ENCODE data around the gene CCDC93. TPM values are rescaled to one million over a fixed set of nuclear protein-coding genes. Genes with fewer than 3 reads are reported as not detected.

CCDC93 gene
- total RNA-seq, 5 donors from 2014 or later (not counting 1 experiment from before 2014, with no cell fraction given) = 47.8 to 55.3 (median 50.5) TPM

- ATAC-seq (replicated peaks in 1 of 4) (no peak), DNase-seq (no peak)
- no CpG with 5 or more reads among the region's 4 CpGs for WGBS (ENCODE audit: insufficient coverage)
- Histone ChIP-seq H3K4me1 (ENCODE audit: control insufficient read depth in 1 of 2, extremely low read depth in 1 of 2, insufficient read depth in 2 of 2, low read length in 2 of 2) (no peaks in the 10 kb centered on the region), H3K36me3 (ENCODE audit: control insufficient read depth in 2 of 2, extremely low read depth in 1 of 2, insufficient read depth in 1 of 2, low read length in 1 of 2) (peaks cover 4 to 88% of the 10 kb centered on the region in 2 donors), H3K27ac (ENCODE audit: low read length) (no peak overlapping the region), H3K27me3 (replicated peaks in 1 of 2; ENCODE audit: control insufficient read depth in 2 of 2, extremely low read depth in 1 of 2, insufficient read depth in 2 of 2, low read length in 1 of 2) (no peaks in the 10 kb centered on the region), H3K9me3 (no peaks in the 10 kb centered on the region), H3K4me3 (ENCODE audit: control insufficient read depth in 1 of 2, extremely low read depth in 1 of 2, low read length in 1 of 2) (no peak overlapping the region)
- ChIA-PET POLR2A (no interaction called here), CTCF (interaction anchor here in 1 of 2 donors (0.7 to 1.6 kb wide), 2 partner anchors 122 to 138 kb away, joined by 3 to 4 read pairs; partner anchors contain the start of gene DDX18)
- Mint-ChIP-seq H3K27me3 (no peaks in the 10 kb centered on the region), H3K4me1 (no peaks in the 10 kb centered on the region), H3K4me3 (no peak overlapping the region), H3K9me3 (no peaks in the 10 kb centered on the region), H3K27ac (no peak overlapping the region), H3K36me3 (peaks cover 75% of the 10 kb centered on the region)
Measured at GRCh38 chr2:117952228-117952627, 61.6 kb downstream of the CCDC93 start.

- H3K36me3 ChIP-seq (ENCODE audit: control insufficient read depth in 2 of 2, extremely low read depth in 1 of 2, insufficient read depth in 1 of 2, low read length in 1 of 2) = peaks cover 16 to 96% of the 10 kb centered on the region in 2 donors
- no peak for ATAC-seq (replicated peaks in 1 of 4)
- WGBS (ENCODE audit: insufficient coverage) = 80% methylated on average over 3 of the region's 5 CpGs
Measured at GRCh38 chr2:117949806-117950205, 64.1 kb downstream of the CCDC93 start.

GRCh38 chr2:117948615-117949014, 65.3 kb downstream of the CCDC93 start:
- Histone ChIP-seq H3K27ac (ENCODE audit: low read length) (no peak overlapping the region), H3K4me1 (ENCODE audit: control insufficient read depth in 1 of 2, extremely low read depth in 1 of 2, insufficient read depth in 2 of 2, low read length in 2 of 2) (no peaks in the 10 kb centered on the region), H3K36me3 (ENCODE audit: control insufficient read depth in 2 of 2, extremely low read depth in 1 of 2, insufficient read depth in 1 of 2, low read length in 1 of 2) (peaks cover 17 to 96% of the 10 kb centered on the region in 2 donors), H3K4me3 (ENCODE audit: control insufficient read depth in 1 of 2, extremely low read depth in 1 of 2, low read length in 1 of 2) (no peak overlapping the region), H3K9me3 (no peaks in the 10 kb centered on the region), H3K27me3 (replicated peaks in 1 of 2; ENCODE audit: control insufficient read depth in 2 of 2, extremely low read depth in 1 of 2, insufficient read depth in 2 of 2, low read length in 1 of 2) (no peaks in the 10 kb centered on the region)
- no peak overlapping the region for H3K4me3 Mint-ChIP-seq
- DNase-seq (no peak), ATAC-seq (replicated peaks in 1 of 4) (no peak)
- H3K36me3 Mint-ChIP-seq = peaks cover 79% of the 10 kb centered on the region
- H3K9me3 Mint-ChIP-seq = no peaks in the 10 kb centered on the region
- H3K27ac Mint-ChIP-seq = no peak overlapping the region
- H3K27me3 Mint-ChIP-seq = no peaks in the 10 kb centered on the region
- ChIA-PET CTCF (no interaction called here), POLR2A (no interaction called here)
- no CpG with 5 or more reads among the region's 1 CpG for WGBS (ENCODE audit: insufficient coverage)
- H3K4me1 Mint-ChIP-seq = no peaks in the 10 kb centered on the region

More at GRCh38 chr2:117949806-117950205, 64.1 kb downstream of the CCDC93 start:
- no peak overlapping the region for H3K4me3 ChIP-seq (ENCODE audit: control insufficient read depth in 1 of 2, extremely low read depth in 1 of 2, low read length in 1 of 2)
- H3K27me3 ChIP-seq (replicated peaks in 1 of 2; ENCODE audit: control insufficient read depth in 2 of 2, extremely low read depth in 1 of 2, insufficient read depth in 2 of 2, low read length in 1 of 2) = no peaks in the 10 kb centered on the region
- no peak for DNase-seq
- Mint-ChIP-seq H3K36me3 (peaks cover 80% of the 10 kb centered on the region), H3K9me3 (no peaks in the 10 kb centered on the region), H3K27ac (peak overlapping the region in 1 of 2 donors; percentile 44), H3K4me1 (no peaks in the 10 kb centered on the region), H3K4me3 (no peak overlapping the region), H3K27me3 (no peaks in the 10 kb centered on the region)
- no peaks in the 10 kb centered on the region for H3K9me3 ChIP-seq
- CTCF ChIA-PET = interaction anchor here in 1 of 2 donors (1.2 kb wide), 1 partner anchor 52 kb away, joined by 3 read pairs; no protein-coding TSS in a partner anchor
- POLR2A ChIA-PET = interaction anchor here in 1 of 2 donors (0.6 kb wide), 1 partner anchor 14 kb away, joined by 3 read pairs; no protein-coding TSS in a partner anchor
- no peaks in the 10 kb centered on the region for H3K4me1 ChIP-seq (ENCODE audit: control insufficient read depth in 1 of 2, extremely low read depth in 1 of 2, insufficient read depth in 2 of 2, low read length in 2 of 2)
- H3K27ac ChIP-seq (ENCODE audit: low read length) = no peak overlapping the region

GRCh38 chr2:117945296-117945695, 68.6 kb downstream of the CCDC93 start:
- no peak overlapping the region for H3K4me3 ChIP-seq (ENCODE audit: control insufficient read depth in 1 of 2, extremely low read depth in 1 of 2, low read length in 1 of 2)
- peaks cover 76% of the 10 kb centered on the region for H3K36me3 Mint-ChIP-seq
- H3K27me3 ChIP-seq (replicated peaks in 1 of 2; ENCODE audit: control insufficient read depth in 2 of 2, extremely low read depth in 1 of 2, insufficient read depth in 2 of 2, low read length in 1 of 2) = no peaks in the 10 kb centered on the region
- H3K27me3 Mint-ChIP-seq = no peaks in the 10 kb centered on the region
- H3K27ac Mint-ChIP-seq = peak overlapping the region in 1 of 2 donors; percentile 14
- peaks cover 26 to 95% of the 10 kb centered on the region in 2 donors for H3K36me3 ChIP-seq (ENCODE audit: control insufficient read depth in 2 of 2, extremely low read depth in 1 of 2, insufficient read depth in 1 of 2, low read length in 1 of 2)
- DNase-seq (no peak), ATAC-seq (replicated peaks in 1 of 4) (no peak)
- no peaks in the 10 kb centered on the region for H3K4me1 Mint-ChIP-seq
- POLR2A ChIA-PET = no interaction called here
- no peak overlapping the region for H3K27ac ChIP-seq (ENCODE audit: low read length)
- no peaks in the 10 kb centered on the region for H3K9me3 Mint-ChIP-seq
- WGBS (ENCODE audit: insufficient coverage) = 96% methylated on average over 3 of the region's 5 CpGs
- H3K4me3 Mint-ChIP-seq = no peak overlapping the region
- no peaks in the 10 kb centered on the region for H3K4me1 ChIP-seq (ENCODE audit: control insufficient read depth in 1 of 2, extremely low read depth in 1 of 2, insufficient read depth in 2 of 2, low read length in 2 of 2)
- CTCF ChIA-PET = interaction anchor here in 1 of 2 donors (1.0 kb wide), 1 partner anchor 15 kb away, joined by 3 read pairs; no protein-coding TSS in a partner anchor
- no peaks in the 10 kb centered on the region for H3K9me3 ChIP-seq

GRCh38 chr2:117944816-117945215, 69.1 kb downstream of the CCDC93 start:
- no CpG with 5 or more reads among the region's 2 CpGs for WGBS (ENCODE audit: insufficient coverage)
- Mint-ChIP-seq H3K27ac (no peak overlapping the region), H3K36me3 (peaks cover 80% of the 10 kb centered on the region), H3K4me1 (no peaks in the 10 kb centered on the region), H3K27me3 (no peaks in the 10 kb centered on the region), H3K4me3 (no peak overlapping the region), H3K9me3 (no peaks in the 10 kb centered on the region)
- H3K27ac ChIP-seq (ENCODE audit: low read length) = no peak overlapping the region
- H3K36me3 ChIP-seq (ENCODE audit: control insufficient read depth in 2 of 2, extremely low read depth in 1 of 2, insufficient read depth in 1 of 2, low read length in 1 of 2) = peaks cover 26 to 95% of the 10 kb centered on the region in 2 donors
- ATAC-seq (replicated peaks in 1 of 4) = no peak
- no peaks in the 10 kb centered on the region for H3K9me3 ChIP-seq
- DNase-seq = no peak
- POLR2A ChIA-PET = no interaction called here
- no peak overlapping the region for H3K4me3 ChIP-seq (ENCODE audit: control insufficient read depth in 1 of 2, extremely low read depth in 1 of 2, low read length in 1 of 2)
- no peaks in the 10 kb centered on the region for H3K27me3 ChIP-seq (replicated peaks in 1 of 2; ENCODE audit: control insufficient read depth in 2 of 2, extremely low read depth in 1 of 2, insufficient read depth in 2 of 2, low read length in 1 of 2)
- CTCF ChIA-PET = no interaction called here
- H3K4me1 ChIP-seq (ENCODE audit: control insufficient read depth in 1 of 2, extremely low read depth in 1 of 2, insufficient read depth in 2 of 2, low read length in 2 of 2) = no peaks in the 10 kb centered on the region

GRCh38 chr2:117943013-117943672, 70.7 kb downstream of the CCDC93 start:
- WGBS (ENCODE audit: insufficient coverage) = no CpG with 5 or more reads among the region's 3 CpGs
- Mint-ChIP-seq H3K4me3 (no peak overlapping the region), H3K4me1 (no peaks in the 10 kb centered on the region), H3K36me3 (peaks cover 83% of the 10 kb centered on the region), H3K27ac (no peak overlapping the region), H3K9me3 (no peaks in the 10 kb centered on the region), H3K27me3 (no peaks in the 10 kb centered on the region)
- Histone ChIP-seq H3K4me1 (ENCODE audit: control insufficient read depth in 1 of 2, extremely low read depth in 1 of 2, insufficient read depth in 2 of 2, low read length in 2 of 2) (no peaks in the 10 kb centered on the region), H3K9me3 (no peaks in the 10 kb centered on the region), H3K4me3 (ENCODE audit: control insufficient read depth in 1 of 2, extremely low read depth in 1 of 2, low read length in 1 of 2) (no peak overlapping the region), H3K27ac (ENCODE audit: low read length) (no peak overlapping the region), H3K36me3 (ENCODE audit: control insufficient read depth in 2 of 2, extremely low read depth in 1 of 2, insufficient read depth in 1 of 2, low read length in 1 of 2) (peaks cover 26 to 94% of the 10 kb centered on the region in 2 donors), H3K27me3 (replicated peaks in 1 of 2; ENCODE audit: control insufficient read depth in 2 of 2, extremely low read depth in 1 of 2, insufficient read depth in 2 of 2, low read length in 1 of 2) (no peaks in the 10 kb centered on the region)
- DNase-seq (no peak), ATAC-seq (replicated peaks in 1 of 4) (no peak)
- POLR2A ChIA-PET = interaction anchor here in 1 of 2 donors (0.5 kb wide), 1 partner anchor 97 kb away, joined by 3 read pairs; no protein-coding TSS in a partner anchor
- CTCF ChIA-PET = no interaction called here

Measured in T-cell (primary cell).